GM18870 (cell line): ENCODE data around the gene DIAPH3.

Experiments used
- ATAC-seq: cut with Tn5 transposase; IDR thresholded peaks from one replicate; pipeline ENCODE4 v1.9.1; 2021; ENCODE audit warnings: moderate library complexity; ENCODE audit not compliant: unreplicated experiment

DIAPH3 gene

DNA sequence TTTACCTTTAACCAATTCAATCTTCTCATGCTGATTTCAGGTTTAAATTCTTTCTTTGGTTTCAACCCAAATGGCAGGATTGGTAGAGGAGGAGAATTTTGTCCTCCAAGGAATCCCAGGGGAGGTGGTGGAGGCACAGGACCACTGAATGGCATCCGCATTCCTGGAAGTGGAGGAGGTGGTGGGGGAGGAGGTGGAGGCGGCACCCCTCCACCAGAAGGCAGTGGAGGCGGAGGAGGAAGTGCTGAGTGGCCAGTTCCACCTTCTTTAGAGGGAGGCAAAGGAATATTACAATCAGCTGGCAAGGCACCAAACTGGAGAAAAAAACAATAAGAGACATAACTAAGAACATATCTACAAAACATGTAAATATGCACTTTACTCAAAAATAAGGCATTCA, 192.9 kb downstream of the DIAPH3 start:
- no peak for ATAC-seq

DNA sequence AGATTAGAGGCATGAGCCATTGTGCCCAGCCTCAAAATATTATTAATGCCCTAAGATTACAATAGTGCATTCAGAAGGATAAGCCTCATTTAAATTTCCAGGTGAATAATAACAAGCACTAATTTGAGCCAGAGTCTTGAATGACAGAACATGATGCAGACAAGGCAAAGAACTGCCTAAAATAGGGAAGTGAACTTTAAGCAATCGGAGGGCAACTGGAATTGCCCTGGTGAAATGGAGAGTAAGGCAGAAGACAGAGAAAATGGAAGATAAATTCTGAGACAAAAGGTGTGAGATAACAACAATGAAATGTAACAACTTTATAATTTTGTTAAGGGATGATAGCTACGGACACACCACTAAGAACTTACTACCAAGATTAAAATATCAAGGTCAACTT, 199.9 kb downstream of the DIAPH3 start:
- ATAC-seq: no peak

DNA sequence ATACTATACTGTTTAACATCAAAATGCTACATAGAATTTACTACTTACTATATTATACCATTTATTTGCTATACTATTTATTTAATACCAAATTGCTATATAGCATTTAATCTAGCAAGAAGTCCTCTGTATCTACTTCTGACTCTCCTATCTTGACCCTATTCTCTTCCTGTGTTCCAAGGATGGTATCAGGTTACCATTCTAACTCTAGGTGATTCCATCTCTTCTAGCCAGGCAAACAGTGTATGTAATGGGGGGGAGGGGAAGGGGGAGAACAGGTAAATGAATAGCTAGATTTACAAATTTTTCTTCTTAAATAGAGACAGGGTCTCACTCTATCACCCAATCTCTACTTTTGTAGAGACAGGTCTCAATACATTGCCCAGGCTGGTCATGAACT, 200.3 kb downstream of the DIAPH3 start:
- ATAC-seq: no peak

DNA sequence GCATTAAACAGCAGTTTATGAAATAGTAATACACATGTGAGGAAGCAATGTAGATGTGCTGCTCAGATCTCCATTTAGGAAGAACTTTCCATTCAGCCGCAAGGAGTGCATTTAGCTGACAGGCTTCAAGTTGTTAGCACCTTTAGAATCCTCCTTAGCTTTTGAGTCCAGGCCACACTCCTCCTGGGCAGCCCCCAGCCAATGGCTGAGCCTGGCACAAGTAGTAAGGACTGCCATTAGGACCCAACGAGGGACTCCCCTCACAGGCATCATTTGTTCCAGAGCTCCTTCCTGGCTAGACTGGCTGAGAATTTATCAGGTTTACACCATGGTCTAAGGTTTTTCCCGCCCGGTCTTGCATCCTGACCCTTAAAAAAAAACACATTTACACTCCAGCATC, 201.4 kb downstream of the DIAPH3 start:
- no peak for ATAC-seq

DNA sequence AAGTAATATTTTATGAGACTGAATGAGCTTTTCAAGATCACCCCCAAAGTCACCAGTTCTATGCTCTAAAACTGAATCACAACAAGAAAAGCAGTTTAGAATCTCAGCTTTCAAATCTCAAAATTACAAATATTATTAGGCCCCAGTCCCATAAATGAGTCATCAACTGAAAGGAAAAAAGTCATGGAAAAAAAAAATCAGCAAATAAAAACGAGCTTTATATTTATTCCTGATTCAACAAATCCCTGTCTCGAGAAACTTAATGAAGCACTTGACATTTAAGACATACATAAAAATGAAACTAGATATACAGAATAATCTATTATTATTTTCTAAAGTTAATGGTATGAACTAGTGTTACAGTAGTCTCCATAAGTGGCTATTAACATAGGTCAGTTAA, 203.0 kb downstream of the DIAPH3 start:
- ATAC-seq: no peak

DNA sequence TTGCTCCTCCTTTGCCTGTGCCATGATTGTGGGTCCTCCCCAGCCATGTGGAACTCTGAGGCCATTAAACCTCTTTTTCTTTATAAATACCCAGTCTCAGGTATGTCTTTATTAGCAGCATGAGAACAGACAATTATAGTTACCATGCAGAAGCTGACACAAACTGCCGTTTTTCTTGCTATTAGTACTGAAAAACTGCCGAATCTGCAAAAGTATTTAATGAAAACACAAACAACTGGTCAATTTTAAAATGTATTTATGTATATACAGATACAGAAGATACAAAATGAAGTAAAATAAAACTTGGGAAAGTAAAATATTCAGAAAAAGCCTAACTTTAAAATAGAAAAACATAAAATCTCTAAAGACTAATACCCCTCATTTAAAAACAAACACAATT, 206.3 kb downstream of the DIAPH3 start:
- ATAC-seq: no peak

DNA sequence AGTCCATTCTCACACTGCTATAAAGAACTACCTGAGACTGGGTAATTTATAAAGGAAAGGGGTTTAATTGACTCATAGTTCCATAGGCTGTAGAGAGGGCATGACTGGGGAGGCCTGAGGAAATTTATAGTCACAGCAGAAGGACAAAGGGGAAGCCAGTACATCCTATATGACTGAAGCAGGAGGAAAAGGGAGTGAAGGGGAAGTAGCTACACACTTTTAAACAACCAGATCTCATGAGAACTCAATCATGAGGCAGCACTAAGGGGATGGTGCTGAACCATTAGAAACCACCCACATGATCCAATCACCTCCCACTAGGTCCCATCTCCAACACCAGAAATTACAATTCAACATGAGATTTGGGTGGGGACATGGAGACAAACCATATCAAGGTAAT, 209.1 kb downstream of the DIAPH3 start:
- no peak for ATAC-seq

DNA sequence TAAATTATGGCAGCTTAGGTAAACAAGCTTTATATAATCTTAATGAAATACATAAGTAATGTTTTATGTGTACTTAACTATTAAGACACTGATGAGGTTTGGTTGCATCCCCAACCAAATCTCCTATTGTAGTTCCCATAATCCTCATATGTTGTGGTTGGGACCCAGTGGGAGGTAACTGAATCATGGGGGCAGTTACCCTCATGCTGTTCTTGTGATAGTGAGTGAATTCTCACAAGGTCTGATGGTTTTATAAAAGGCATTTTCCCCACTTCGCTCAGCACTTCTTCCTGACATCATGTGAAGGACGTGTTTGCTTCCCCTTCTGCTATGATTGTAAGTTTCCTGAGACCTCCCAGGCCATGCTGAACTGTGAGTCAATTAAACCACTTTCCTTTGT, 212.7 kb downstream of the DIAPH3 start:
- no peak for ATAC-seq

DNA sequence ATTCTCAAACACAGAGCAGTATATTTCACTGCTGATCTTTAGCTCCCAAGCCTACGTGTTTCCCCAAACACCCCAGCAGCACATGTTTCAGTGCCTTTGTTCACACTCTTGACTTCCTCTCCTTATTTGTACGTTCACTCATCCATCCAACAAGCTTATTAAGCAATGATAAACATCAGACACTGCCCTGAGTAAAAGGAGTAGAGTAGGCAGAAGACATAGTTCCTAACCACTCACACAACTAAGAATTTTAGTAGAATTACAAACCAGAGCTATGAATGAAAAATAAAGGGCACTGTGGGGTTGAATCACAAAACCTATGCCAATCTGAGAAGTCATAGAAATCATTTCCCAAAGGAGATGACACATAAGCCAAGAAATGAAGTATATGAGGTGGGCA, 213.5 kb downstream of the DIAPH3 start:
- no peak for ATAC-seq

DNA sequence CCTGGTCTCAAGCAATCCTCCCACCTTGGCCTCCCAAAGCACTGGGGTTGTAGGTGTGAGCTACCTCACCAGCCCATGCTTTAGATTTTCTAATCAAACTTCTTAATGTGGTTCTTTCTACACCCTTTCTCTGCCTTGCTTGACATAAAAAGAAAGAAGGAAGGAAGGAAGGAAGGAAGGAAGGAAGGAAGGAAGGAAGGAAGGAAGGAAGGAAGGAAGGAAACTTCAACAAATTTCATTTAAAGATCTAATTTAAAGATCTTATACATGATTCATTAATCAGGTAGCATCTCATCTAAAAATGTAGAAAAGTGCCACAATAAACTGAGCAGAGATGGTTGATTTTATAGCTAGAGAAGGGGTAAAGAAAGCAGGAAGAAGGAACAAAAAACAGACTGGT, 215.0 kb downstream of the DIAPH3 start:
- ATAC-seq: no peak

DNA sequence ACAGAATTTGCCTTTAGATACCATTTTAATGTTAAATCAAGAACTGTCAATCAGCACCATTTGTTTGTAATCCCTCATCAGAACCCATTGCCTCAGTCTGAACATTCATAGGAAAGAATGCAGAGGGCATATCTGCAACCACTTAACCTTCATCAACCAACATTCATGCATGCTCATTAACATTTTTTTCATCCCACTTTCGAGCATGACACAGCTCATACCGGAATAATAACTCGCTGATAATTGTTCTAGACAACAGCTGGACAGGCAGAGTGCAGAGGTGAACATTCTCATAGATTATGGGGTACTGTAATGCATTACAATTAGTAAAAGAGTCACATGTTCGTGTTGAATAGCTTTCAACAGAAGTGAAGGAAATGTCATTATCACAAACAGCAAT, 216.8 kb downstream of the DIAPH3 start:
- ATAC-seq: no peak

DNA sequence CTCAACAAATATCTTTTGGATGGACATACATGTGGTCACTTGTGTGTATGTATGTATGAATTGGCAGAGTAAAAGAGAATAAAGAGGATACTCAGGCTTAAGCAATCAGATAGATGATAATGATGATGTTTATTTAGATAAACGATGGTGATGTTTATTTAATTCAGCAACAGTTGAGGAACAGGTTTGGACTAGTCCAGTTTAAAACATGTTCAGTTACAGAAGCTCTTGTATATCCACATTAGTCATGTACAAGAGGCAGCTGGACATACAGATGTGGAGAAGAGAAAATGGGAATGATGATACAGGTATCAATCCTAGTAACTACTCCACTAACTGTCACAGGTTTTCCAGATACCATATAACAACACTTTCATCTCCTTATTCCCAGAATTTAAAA, 232.1 kb downstream of the DIAPH3 start:
- no peak for ATAC-seq

DNA sequence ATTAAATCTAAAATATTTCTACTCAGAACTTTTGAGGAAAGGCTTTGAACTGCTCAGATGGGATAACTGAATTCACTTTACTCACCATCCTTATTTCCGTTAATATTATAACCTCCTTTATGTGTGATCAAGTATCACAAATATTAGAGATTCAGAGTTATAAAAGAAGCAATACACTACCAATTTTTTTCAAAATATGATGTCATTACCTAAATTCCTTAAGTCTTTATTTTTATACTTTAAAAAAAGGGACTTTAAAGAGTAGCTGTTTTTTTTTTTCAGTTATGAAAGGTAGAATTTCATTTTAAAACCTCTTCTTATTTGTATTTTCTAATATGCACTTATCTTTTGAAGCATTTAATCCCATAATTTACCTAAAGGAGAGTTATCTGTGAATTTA, 239.5 kb downstream of the DIAPH3 start:
- ATAC-seq: no peak

DNA sequence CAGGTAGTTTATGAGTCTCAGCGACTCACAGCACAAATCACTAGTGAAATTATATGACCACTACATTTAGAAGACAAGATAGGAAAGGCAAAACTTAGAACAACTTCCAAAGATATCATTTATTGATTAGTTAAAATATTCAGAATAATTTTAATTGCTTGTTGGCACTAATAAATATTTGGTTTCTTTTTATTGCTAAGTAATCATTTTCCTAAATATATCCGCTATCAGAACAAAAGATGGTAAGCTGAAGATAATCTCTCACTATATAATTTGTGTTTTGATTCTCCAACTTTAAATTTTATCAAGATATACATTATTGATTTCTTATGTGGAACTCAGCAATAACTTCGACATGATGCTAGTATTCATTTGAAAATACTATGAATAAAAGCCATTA, 248.5 kb downstream of the DIAPH3 start:
- no peak for ATAC-seq

DNA sequence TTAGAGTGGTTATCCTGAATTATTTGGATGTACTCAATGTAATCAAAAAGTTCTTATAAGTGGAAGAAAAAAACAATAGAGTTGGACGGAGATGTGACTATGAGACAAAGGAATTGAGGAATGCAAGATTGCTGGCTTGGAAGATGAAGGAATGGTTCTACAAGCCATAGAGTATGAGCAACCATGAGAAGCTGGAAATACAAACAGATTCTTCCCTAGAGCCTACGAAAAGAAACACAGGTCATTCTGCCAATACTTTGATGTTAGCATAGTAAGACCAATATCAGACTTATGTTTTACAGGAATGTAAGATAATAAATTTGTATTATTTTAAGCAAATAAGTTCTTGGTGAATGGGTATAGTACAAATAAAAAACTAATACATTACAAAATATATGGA, 249.2 kb downstream of the DIAPH3 start:
- no peak for ATAC-seq

DNA sequence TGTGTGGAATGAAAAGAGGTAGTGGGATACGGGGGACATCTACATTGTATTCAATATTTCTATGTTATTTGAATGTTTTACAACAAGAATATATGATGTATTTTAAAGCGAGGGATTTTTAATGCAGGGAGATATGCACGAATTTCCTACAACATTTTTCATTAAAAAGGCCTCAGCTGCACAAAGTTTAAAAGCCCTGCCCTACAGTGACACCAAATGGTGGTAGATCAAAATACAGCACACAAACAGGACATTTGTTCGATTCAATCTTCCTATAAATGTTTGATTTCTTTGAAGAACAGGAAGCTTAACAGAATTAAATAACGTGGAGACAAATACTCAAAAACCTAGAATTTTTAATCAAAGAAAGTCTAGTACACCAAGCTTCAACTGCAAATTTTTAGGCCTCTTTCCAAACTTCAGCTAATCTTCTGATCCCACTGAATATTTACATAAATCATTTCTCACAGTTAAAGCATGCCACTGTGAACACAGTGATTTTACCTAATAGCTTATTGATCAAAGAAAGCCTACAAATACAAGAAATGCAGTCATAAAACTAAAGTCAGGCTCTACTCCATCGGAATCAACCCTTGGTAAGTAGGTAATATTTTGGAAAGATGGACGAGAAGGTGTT, 257.2 kb downstream of the DIAPH3 start:
- no peak for ATAC-seq

DNA sequence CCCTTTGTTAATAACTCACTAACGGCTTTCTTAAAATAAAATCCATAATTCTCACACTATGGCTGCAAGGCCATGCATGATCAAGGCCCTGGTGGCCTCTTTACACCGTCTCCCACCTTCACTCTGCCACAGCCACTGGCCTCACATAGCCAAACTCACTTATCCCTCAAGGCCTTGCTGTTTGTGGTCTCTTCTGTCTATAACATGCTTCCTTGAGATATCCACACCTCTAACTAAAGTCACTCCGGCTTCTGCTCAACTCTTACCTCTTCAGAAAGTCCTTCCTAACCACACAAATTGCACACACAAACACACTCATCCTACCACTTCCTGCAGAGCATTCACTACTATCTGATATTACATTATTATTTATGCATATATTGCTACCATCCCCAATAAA, 262.5 kb downstream of the DIAPH3 start:
- ATAC-seq: no peak

DNA sequence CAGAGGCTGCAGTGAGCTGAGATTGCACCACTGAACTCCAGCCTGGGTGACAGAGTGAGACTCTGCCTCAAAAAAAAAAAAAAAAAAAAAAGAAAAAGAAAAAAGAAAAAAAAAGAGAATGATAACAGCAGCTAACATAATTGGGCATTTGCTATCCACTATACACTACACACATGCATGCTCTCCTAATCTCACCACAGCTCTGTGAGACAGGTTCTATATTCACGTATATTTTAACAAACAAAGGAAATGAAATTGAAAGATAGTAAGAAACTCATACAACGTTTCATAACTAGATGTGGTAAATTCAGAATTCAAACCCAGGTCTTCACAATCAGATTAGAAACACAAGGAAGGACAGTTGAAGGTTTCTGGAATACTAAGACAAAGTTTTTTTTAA, 265.7 kb downstream of the DIAPH3 start:
- ATAC-seq: no peak

DNA sequence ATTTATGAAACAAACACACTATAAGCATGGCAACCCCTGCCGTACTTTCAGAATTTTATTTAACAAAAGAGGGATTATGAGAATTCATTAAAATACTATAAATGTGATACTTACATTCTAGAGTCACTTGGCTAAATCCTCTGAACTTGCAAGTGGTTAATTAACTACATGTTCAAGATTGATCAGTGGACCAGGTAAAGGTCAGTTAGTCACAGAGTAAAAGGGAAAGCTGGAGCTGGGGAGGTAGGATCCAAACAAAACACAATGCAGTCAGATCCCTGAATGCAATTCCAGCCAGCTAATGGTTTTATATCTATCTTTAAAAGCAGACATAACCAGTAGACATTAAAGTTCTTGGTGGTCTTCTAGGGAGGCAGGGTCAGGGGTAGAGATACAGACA, 270.5 kb downstream of the DIAPH3 start:
- no peak for ATAC-seq

DNA sequence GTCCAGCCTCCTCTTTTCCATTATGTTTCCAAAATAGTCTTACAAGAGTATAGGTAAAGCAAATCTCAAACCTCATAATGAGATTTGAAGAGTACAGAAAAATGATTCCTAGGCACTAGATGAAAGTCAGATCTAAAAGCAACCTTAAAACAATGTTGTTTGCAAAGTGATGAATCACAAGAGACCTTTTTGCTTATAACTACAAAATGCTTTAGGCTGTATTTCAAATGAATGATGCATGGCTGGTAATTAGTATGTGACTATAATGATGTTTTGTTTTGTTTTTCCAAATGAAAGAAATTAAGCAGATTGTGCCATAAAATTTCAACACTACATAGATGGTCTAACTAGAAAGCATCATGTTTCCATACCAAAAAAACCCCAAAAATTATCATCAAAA, 272.7 kb downstream of the DIAPH3 start:
- no peak for ATAC-seq

DNA sequence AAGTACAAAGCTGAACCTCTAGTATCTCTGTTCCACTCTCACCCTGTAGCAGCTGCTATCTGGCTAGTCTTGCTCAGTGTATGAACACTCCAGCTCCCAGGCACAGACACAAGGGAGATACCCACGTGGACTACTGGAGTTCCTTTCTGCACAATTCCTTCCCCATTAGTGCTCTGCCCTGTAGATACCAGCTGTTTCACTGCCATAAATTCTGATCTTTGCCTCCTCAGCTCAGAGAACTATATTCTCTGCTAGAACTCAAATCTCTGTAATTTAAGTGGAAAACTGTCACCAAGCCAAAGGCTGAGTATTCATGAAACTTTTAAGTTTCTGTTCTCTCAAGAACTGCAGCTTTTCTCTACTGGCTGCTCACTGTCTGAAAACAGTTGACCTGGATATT, 273.7 kb downstream of the DIAPH3 start:
- ATAC-seq: no peak

DNA sequence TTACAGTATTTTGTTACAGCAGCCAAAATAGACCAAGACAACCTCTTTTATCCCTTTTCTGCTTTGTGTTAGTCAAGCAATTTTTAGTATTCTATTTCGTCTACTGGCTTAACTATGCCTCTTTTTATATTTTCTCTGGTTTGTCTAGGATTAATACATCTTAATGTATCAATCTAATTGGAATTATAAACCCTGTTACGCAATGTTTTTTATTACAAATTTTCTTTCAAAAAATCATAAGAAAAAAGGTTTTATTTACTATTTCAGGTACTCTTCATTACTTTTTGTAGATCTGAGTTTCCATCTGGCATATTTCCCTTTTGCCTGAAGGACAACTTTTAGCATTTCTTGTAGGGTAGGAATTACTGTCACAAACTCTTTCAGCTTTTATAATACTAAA, 275.3 kb downstream of the DIAPH3 start:
- no peak for ATAC-seq

DNA sequence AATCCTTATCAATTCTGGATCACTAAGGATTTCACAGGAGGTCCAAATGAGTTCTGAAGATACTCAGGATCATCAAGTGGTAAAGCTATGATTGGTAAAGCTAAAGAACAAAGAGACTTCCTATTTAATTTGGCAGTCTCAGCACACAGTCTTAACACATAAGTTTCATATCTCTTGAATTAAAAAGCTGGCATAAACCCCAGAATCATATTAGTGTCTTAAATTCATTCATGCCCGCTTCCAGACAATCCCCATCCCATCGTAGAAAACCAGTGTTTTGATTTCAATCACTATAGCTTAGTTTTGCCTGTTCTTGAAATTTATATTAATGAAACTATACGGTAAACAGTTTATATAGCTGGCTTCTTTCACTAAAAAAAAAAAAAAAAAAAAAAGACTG, 278.7 kb downstream of the DIAPH3 start:
- no peak for ATAC-seq

DNA sequence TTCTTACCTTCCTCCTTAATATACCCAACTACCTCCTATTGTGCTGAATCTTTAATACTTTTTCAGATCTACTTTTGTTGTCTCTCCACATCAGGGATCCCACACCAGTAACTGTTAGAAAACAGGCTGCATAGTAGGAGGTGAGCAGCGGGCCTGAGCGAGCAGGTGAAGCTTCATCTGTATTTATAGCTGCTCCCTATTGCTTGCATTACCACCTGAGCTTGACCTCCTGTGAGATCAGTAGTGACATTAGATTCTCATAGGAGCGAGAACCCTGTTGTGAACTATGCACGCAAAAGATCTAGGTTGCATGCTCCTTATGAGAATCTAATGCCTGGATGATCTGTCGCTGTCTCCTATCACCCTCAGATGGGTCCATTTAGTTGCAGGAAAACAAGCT, 279.8 kb downstream of the DIAPH3 start:
- no peak for ATAC-seq
